DMS79 treated with DMSO at 0.1 percent for 48 hours (cell line): ENCODE data around the gene MPPED2.

Experiments used
- DNase-seq: peaks from one replicate; lab custom pipeline; 2025; lab: John Stamatoyannopoulos, UW

MPPED2 gene

DNA sequence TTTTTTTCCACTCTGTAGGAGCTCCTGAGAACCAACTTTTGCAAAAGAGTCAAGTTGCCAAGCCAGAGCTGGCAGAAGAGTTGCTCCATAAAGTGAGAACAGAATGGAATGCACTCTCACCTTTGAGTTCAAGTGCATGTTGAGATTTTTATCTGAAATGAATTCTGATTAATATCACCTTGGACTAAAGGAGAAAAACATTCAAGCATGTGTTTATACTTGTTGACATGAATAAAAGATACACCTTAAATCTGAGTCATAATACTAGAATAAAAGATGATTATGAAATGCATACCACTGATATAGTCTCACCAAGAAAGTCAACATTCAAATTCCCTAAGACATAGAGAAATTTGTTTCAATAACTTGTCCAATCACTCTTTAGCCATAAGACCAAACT, 225.4 kb downstream of the MPPED2 start:
- DNase-seq: no peak
